GM18873 (cell line): ENCODE data around the gene OR8K1.

ENCODE experiments used
- ATAC-seq: cut with Tn5 transposase; IDR thresholded peaks from one replicate; pipeline ENCODE4 v1.9.1; 2021; ENCODE audit warnings: mild to moderate bottlenecking, moderate library complexity, moderate number of reproducible peaks; ENCODE audit not compliant: unreplicated experiment, low FRiP score

The OR8K1 gene

DNA sequence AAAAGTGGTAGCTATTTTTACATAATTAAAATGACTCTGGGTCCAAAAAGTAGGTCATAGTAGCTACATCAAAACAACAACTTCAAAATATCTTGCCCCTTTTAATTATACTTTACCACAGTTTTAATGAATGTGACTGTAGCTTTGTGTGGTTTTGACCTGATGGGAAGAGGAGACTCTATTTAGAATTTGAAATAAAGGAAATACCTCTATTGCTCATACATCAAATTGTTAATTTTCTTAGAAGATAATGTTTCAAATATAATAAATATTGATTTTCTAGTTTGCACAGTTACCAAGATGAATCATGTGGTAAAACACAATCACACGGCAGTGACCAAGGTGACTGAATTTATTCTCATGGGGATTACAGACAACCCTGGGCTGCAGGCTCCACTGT, at the start of gene OR8K1:
Gene OR8K1, plus strand, starts transcription at position 301 of the 400 bp plus-strand sequence. Its CDS starts 0 bp downstream, at position 301.
- ATAC-seq, result no peak

DNA sequence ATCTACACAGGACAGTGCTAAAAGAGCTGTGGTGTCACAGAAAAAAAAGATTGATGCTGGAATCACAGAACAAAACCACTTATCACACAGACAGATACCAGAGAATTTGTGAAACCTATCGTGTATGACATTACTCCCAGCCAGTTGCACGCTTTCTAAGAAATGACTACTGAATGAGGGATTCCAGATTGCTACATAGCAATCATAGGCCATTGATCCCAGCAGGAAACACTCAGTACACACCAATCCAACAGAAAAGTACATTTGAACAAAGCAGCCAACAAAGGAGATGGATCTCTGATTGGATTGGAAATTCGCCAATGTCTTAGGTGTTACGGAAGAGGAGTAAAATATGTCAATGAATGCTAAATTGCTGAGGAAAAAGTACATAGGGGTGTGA, 48.9 kb upstream of the OR8K1 start:
- no peak for ATAC-seq

DNA sequence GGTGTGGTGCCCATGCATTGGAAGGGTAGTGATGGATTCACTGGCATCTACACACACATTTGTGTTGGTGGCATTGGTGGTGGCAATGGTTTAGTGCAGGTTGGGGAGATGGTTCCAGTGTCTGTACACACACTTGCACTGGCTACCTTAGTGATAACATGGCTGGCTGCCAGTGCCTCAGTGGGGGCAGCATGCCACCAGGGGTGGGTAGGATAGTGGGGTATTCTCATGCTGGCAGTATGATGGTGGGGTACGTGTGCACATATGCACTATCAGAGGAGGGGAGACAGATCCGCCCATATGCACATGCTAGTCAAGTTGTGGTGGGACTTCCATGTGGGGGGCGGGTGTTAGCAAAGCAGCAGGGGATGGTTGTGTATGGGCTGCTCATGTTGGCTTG, 38.0 kb upstream of the OR8K1 start:
- no peak for ATAC-seq

DNA sequence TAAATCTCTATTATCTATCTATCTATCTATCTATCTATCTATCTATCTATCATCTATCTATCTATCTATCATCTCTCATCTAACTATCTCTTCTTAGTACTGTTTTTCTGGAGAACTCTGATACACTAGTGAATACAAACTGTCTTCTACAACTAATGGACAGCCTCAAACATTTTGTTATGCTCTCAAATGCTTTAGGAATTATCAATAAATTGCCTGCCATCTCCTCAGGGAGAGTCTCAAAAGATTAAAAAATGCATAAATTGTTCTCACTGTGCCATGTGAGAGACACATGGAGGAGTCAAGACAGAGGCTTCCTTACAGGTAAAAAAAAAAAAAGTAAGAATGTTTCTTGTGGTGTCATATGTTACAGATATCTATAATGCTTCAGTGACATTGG, 31.0 kb upstream of the OR8K1 start, which contains the start of gene OR8K3:
Gene OR8K3, plus strand, starts transcription at position 301 of the 400 bp plus-strand sequence. CDS start 3,163 bp downstream, outside the sequence.
- no peak for ATAC-seq

DNA sequence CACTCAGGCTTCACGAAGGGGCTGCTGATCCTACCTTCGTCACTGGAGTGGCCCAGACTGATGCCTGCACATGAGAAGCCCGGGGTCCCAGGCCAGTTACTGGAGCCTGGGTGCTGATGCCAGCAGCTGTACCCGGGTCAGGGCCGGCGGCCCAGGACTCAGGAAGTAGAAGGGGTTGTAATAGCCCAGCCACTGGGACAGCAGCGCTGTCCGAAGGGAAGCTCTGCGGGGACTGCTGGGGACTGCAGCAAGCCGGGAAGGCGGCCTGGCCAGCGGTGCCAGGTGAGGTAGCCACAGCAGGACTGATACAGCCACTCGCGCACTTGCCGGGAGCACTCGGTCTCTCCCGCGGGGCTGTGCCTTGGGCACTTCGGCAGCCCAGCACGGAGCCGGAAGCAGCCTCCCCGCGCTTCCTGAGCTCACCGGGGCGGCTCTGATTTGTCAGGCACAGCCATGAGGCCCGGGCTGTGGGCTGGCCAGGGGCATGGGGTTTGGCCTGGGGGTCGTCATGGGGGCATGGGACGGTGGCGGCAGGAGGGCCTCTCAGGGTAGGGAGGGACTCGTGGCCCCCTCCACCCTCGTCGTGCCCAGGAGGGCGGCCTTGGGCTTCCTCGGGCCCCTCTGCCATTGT, 13.9 kb upstream of the OR8K1 start:
- ATAC-seq, result no peak

DNA sequence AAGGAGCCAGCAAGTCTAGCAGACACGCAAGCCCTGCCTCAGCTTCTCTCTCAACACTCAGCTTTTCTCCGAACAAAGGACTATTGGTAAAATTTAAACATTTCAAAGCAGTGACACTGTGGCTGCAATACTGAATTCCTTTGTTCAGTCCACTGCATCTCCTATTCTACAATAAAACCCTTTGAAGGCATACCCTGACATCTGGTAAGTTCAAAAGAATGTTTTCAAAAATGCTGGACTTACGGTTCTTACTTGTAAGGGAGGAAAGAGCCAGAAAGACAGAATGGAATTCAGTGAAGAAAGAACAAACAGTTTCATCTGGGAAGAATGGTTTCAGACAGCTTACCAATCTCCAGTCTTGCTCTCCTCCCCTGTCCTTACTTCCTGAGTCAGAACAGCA, 12.7 kb upstream of the OR8K1 start:
- ATAC-seq, result no peak

DNA sequence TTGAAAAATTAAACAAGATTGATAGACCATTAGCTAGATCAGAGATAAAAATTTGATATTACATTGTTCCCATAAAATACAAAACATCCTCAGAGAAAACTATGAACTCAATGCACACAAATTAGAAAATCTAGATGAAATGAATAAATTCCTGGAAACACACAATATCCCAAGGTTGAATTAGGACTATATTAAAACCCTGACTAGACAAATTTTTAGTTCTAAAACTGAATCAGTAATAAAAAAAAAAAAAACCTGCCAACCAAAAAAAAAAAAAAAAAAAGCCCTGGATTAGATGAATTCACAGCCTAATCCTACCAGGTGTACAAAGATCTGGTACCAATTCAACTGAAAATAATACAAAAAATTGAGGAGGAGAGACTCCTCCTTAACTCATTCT, 5.5 kb upstream of the OR8K1 start:
- no peak for ATAC-seq

DNA sequence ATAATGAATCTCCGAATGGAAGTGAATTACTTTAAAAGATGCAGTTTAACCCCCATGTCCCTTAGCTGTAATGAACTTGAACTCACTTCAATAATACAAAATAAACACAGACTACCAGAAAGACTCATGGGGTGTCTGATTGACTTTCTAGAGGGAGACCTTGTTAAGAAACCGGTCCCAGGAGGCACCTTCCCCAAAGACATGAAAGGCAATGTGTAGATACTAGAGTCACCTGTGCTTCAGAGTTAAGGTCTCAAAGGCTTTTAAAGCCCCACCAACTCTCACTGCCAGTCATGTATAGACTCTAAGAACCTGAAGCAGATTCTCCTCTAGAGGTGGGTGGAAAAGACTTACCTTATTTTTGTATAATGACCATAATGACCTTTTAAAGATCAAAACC, 8.2 kb downstream of the OR8K1 start, which contains the start of gene OR8J1:
Gene OR8J1, plus strand, starts transcription at position 301 of the 400 bp plus-strand sequence. CDS start 5,956 bp downstream, outside the sequence.
- ATAC-seq, result no peak

DNA sequence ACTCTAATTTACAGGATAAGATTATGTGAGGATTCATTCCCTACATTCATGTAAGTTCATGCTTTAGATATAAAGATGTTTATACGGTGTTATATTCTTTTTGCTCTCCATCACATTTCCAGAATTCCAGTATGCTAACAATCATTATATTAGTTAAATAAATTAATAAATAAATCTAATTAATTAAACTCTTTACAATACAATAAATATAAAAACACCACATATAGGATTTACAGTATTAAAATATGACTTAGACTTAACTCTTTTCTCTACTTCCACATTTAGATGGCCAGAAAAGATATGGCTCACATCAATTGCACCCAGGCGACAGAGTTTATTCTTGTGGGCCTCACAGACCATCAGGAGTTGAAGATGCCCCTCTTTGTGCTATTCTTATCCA, 29.5 kb downstream of the OR8K1 start, which contains the start of gene OR8U1:
Gene OR8U1, plus strand, starts transcription at position 301 of the 400 bp plus-strand sequence. Its CDS starts 0 bp downstream, at position 301.
- ATAC-seq, result no peak

DNA sequence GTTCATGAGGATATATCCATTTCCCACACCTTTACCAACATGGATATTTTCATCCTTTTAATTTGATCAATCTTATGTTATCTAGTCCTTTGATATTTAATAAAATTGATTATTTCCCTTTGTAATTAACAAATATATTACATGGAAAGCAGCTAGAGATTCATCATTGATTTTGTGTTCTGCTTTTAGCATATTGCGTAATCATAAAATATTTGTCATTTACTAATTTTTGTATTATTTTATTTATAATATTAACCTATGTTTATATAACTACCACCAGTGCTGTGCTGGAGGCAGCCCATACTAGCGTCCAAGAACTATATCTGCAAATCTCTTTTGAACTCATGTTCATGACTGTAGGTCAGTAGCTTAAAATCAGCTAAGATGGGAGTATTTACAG, 34.3 kb downstream of the OR8K1 start:
- no peak for ATAC-seq

DNA sequence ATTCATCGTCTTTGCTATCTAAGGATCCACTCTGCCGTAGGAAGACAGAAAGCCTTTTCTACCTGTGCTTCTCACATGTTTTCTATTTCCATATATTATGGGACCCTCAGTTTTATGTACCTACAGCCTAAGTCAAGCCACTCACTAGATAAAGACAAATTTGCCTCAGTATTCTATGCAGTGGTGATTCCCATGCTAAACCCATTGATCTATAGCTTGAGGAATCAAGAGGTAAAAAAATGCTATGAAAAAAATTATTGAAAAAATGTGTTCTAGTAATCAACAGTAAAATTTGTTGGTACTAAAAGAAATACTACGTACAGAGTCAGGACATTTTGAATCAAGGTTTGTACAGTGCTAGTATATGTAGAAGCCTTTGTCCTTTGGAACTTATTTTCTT, 48.5 kb downstream of the OR8K1 start:
- ATAC-seq, result no peak

DNA sequence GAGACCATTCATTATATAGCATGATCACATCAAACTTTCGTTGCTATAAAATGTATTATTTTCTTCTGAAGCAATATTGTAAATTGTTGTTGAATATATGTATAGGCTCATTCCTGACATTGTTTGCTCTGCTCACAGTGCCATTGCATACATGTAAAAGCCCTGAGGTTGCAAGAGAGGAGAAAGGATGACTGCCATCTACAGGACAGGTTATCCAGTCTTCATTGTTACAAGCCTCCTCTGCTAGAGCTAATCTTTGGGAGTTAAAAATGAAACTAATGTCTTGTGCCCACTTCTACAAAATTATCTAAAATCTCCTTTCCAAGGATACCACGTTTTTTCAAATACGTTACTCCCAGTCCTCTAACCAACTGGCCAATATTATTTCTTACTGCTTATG, 50.2 kb downstream of the OR8K1 start:
- no peak for ATAC-seq
